IMR-90 (cell line): ENCODE measurements around the gene KLC1. TPM values are rescaled to one million over a fixed set of nuclear protein-coding genes. Genes with fewer than 3 reads are reported as not detected.

Experiments used
- ATAC-seq: fragments of 200-7000 bp; cut with Tn5 transposase; 2 replicates; pipeline ENCODE4 v1.9.1; 2020; ENCODE audit warnings: low read depth, mild to moderate bottlenecking, moderate library complexity
- BruUV-seq: library from RNA; stranded (reverse); fragments of 400-500 nt; replicated peaks from 2 replicates; lab custom pipeline; 2021; lab: Mats Ljungman, UMichigan
- CTCF ChIA-PET: fragments of 300-600 bp; formaldehyde crosslinking; extraction: SDS; loops from one replicate; lab custom pipeline; 2021; ENCODE audit warnings: antibody characterized with exemption; lab: Yijun Ruan, JAX
- POLR2A ChIA-PET: fragments of 300-600 bp; sonication (Branson Sonifier 250); formaldehyde crosslinking; loops from one replicate; lab custom pipeline; 2022; ENCODE audit warnings: antibody characterized with exemption; ENCODE audit not compliant: unreplicated experiment; lab: Charles Lee
- DNase-seq: peaks from one replicate; pipeline ENCODE4 v3.0.0; 2013
- H2AFZ ChIP-seq: replicated peaks from 2 replicates; pipeline ENCODE3; 2013; ENCODE audit warnings: low read length, mild to moderate bottlenecking; ENCODE audit not compliant: poor library complexity
- H2AK5ac ChIP-seq: 2 replicates; pipeline ENCODE4 v1.6.1; 2013; ENCODE audit warnings: low read depth, low read length, inconsistent platforms
- H2AK9ac ChIP-seq: replicated peaks from 2 replicates; pipeline ENCODE3; 2013; ENCODE audit warnings: mild to moderate bottlenecking, low read depth, low read length, moderate library complexity; ENCODE audit not compliant: poor library complexity
- H2BK120ac ChIP-seq: 2 replicates; pipeline ENCODE4 v1.6.1; 2013; ENCODE audit warnings: low read depth, low read length, inconsistent platforms
- H2BK15ac ChIP-seq: 3 replicates; pipeline ENCODE4 v1.6.1; 2013; ENCODE audit warnings: low read depth, low read length, inconsistent platforms
- H2BK20ac ChIP-seq: 2 replicates; pipeline ENCODE4 v1.6.1; 2013; ENCODE audit warnings: low read depth, mild to moderate bottlenecking, inconsistent platforms, low read length, moderate library complexity
- H2BK5ac ChIP-seq: 2 replicates; pipeline ENCODE4 v1.6.1; 2013; ENCODE audit warnings: mild to moderate bottlenecking, low read depth, low read length, inconsistent platforms; ENCODE audit not compliant: poor library complexity, severe bottlenecking
- H3K14ac ChIP-seq: replicated peaks from 2 replicates; pipeline ENCODE4 v1.6.1; 2013; ENCODE audit warnings: low read depth, low read length, inconsistent platforms
- H3K18ac ChIP-seq: 2 replicates; pipeline ENCODE4 v1.6.1; 2013; ENCODE audit warnings: low read depth, low read length, control low read depth
- H3K23ac ChIP-seq: 2 replicates; pipeline ENCODE4 v1.6.1; 2013; ENCODE audit warnings: low read depth, low read length, inconsistent platforms
- H3K27ac ChIP-seq: 2 replicates; pipeline ENCODE4 v1.5.1; 2013; ENCODE audit warnings: mild to moderate bottlenecking, control low read depth, low read length; ENCODE audit not compliant: insufficient read depth
- H3K27me3 ChIP-seq: 2 replicates; pipeline ENCODE4 v1.6.1; 2013; ENCODE audit warnings: low read length; ENCODE audit not compliant: control insufficient read depth, insufficient read depth
- H3K36me3 ChIP-seq: 2 replicates; pipeline ENCODE4 v1.6.1; 2013; ENCODE audit warnings: low read length, mixed read lengths; ENCODE audit not compliant: control insufficient read depth, insufficient read depth
- H3K4ac ChIP-seq: 2 replicates; pipeline ENCODE4 v1.6.1; 2013; ENCODE audit warnings: low read depth, low read length, inconsistent platforms
- H3K4me1 ChIP-seq: 2 replicates; pipeline ENCODE4 v1.6.1; 2013; ENCODE audit warnings: low read length, mixed read lengths; ENCODE audit not compliant: control insufficient read depth, insufficient read depth
- H3K4me2 ChIP-seq: 2 replicates; pipeline ENCODE4 v1.6.1; 2013; ENCODE audit warnings: low read depth, mild to moderate bottlenecking, control low read depth, low read length, moderate library complexity
- H3K4me3 ChIP-seq: 2 replicates; pipeline ENCODE4 v1.5.1; 2013; ENCODE audit warnings: low read depth, mild to moderate bottlenecking, control low read depth, low read length, moderate library complexity; ENCODE audit not compliant: insufficient read depth
- H3K56ac ChIP-seq: 2 replicates; pipeline ENCODE4 v1.6.1; 2013; ENCODE audit warnings: low read length, inconsistent platforms; ENCODE audit not compliant: insufficient read depth; ENCODE audit errors: extremely low read depth
- H3K79me1 ChIP-seq, 2 experiments: 2 replicates each; pipeline ENCODE4 v1.6.1; 2013; ENCODE audit warnings: low read length in 2 of 2, inconsistent platforms in 1 of 2, low read depth in 1 of 2
- H3K9ac ChIP-seq: 2 replicates; pipeline ENCODE4 v1.6.1; 2013; ENCODE audit warnings: low read depth, low read length, control low read depth
- H3K9me1 ChIP-seq: 2 replicates; pipeline ENCODE4 v1.6.1; 2013; ENCODE audit warnings: low read length, inconsistent platforms; ENCODE audit not compliant: insufficient read depth
- H3K9me3 ChIP-seq: 2 replicates; pipeline ENCODE4 v1.6.1; 2013; ENCODE audit warnings: low read length; ENCODE audit not compliant: control insufficient read depth, insufficient read depth
- H4K20me1 ChIP-seq: 2 replicates; pipeline ENCODE4 v1.6.1; 2013; ENCODE audit warnings: low read length, inconsistent platforms; ENCODE audit not compliant: insufficient read depth
- H4K5ac ChIP-seq: 2 replicates; pipeline ENCODE4 v1.6.1; 2013; ENCODE audit warnings: mild to moderate bottlenecking, low read depth, low read length, control low read depth
- H4K8ac ChIP-seq, 2 experiments: 2 replicates each; pipeline ENCODE4 v1.6.1; 2013; ENCODE audit warnings: low read depth in 2 of 2, low read length in 2 of 2, control low read depth in 1 of 2, inconsistent platforms in 1 of 2
- H4K91ac ChIP-seq: 2 replicates; pipeline ENCODE4 v1.6.1; 2013; ENCODE audit warnings: low read depth, low read length, inconsistent platforms; ENCODE audit not compliant: insufficient read depth
- CEBPB ChIP-seq: IDR thresholded peaks from 2 replicates; pipeline ENCODE4 v1.6.1; 2012; ENCODE audit warnings: low read depth, low read length, improper control_type of control experiment
- CHD1 ChIP-seq: IDR thresholded peaks from 2 replicates; pipeline ENCODE4 v1.6.1; 2012; ENCODE audit warnings: low read depth, low read length, improper control_type of control experiment
- MXI1 ChIP-seq: IDR thresholded peaks from 2 replicates; pipeline ENCODE4 v1.6.1; 2012; ENCODE audit warnings: low read depth, mild to moderate bottlenecking, low read length, moderate library complexity, borderline replicate concordance
- NFE2L2 ChIP-seq: fragments of 150-350 bp; IDR thresholded peaks from 2 replicates; pipeline ENCODE4 v1.6.1; 2016; ENCODE audit warnings: low read depth, mild to moderate bottlenecking, low read length
- RAD21 ChIP-seq: IDR thresholded peaks from 2 replicates; pipeline ENCODE4 v1.6.1; 2012; ENCODE audit warnings: low read length, improper control_type of control experiment
- RCOR1 ChIP-seq: IDR thresholded peaks from 2 replicates; pipeline ENCODE4 v1.6.1; 2012; ENCODE audit warnings: mild to moderate bottlenecking, low read length, improper control_type of control experiment; ENCODE audit not compliant: insufficient replicate concordance
- RFX5 ChIP-seq: IDR thresholded peaks from 2 replicates; pipeline ENCODE4 v1.8.0; 2012; ENCODE audit warnings: low read depth, mild to moderate bottlenecking, low read length, moderate library complexity
- SMC3 ChIP-seq: fragments of 150-350 bp; IDR thresholded peaks from 2 replicates; pipeline ENCODE4 v1.6.1; 2016; ENCODE audit warnings: low read depth, mild to moderate bottlenecking, antibody characterized with exemption, low read length, moderate library complexity
- WGBS, 2 experiments: methylation state at CpG; one replicate each; pipeline versions ENCODE4 v1.1.5 to v1.1.7; 2013; ENCODE audit warnings: missing lambda C conversion rate in 2 of 2; ENCODE audit not compliant: insufficient read length in 1 of 2; ENCODE audit errors: extremely low coverage in 2 of 2; 5-methylcytosine and 5-hydroxymethylcytosine counted together
- dilution Hi-C: fragments of 300-500 bp; cut with HindIII; formaldehyde crosslinking; loops from one replicate; pipeline ENCODE4 v1.14.3; 2018; ENCODE audit warnings: low sequenced_read_pairs; ENCODE audit not compliant: unreplicated experiment
- in situ Hi-C: fragments of 300-500 bp; cut with MboI; formaldehyde crosslinking; loops from 3 replicates; pipeline ENCODE4 v1.14.3; 2019; ENCODE audit warnings: low sequenced_read_pairs, inconsistent platforms, mixed read lengths
- intact Hi-C: fragments of 100-400 bp; cut with micrococcal nuclease; formaldehyde crosslinking; loops from 2 replicates; pipeline ENCODE4 v1.10.0; 2022
- polyA plus RNA-seq, 3 experiments: library from polyadenylated mRNA; depleted of rRNA; stranded (reverse); fragments of >200 nt; gene quantifications; 2 replicates each; pipeline ENCODE4 v1.2.3, GENCODE V29; 2012; ENCODE audit warnings: low replicate concordance in 1 of 3
- total RNA-seq: library from RNA; depleted of rRNA; stranded (reverse); fragments of >200 nt; gene quantifications from 2 replicates; pipeline ENCODE4 v1.2.3, GENCODE V29; 2012
- TF ChIP-seq, protein P1 (sequence below): fragments of 150-350 bp; IDR thresholded peaks from 2 replicates; pipeline ENCODE4 v1.6.1; 2016; ENCODE audit warnings: low read depth, mild to moderate bottlenecking, low read length, moderate library complexity, borderline replicate concordance
- TF ChIP-seq, protein P2 (sequence below): fragments of 150-350 bp; IDR thresholded peaks from 2 replicates; pipeline ENCODE4 v1.6.1; 2017; ENCODE audit warnings: mild to moderate bottlenecking, antibody characterized with exemption, low read length, low read depth
- TF ChIP-seq, protein P3 (sequence below): conservative IDR thresholded peaks from 2 replicates; pipeline ENCODE4 v1.5.1; 2012; ENCODE audit warnings: mild to moderate bottlenecking, low read depth, low read length, improper control_type of control experiment

The KLC1 gene
- total and polyA plus RNA-seq, 2 of the 4 experiments (the other 2 are of a cell fraction) = 101 to 157 TPM

DNA sequence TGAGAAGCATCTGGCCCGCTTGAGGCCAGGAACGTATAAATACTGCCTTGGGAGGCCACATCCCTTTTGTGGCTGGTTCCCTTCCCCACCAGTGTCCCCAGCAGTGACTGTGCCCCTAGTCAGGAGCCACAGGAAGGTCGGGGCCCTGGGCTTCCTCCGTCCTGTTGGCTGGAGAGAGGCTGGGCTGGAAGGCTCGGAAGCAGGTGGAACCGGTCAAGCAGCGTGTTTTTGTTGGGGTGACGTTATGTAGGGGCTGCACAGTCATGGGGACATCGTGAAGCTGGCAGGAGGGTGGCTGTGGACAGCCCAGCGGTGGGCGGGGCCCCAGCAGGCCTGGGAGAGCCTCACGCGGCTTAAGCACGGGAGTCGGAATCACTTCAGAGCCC, 76.1 kb downstream of the KLC1 start:
- no peak overlapping the region for H3K14ac ChIP-seq
- no peak overlapping the region for H2BK120ac ChIP-seq
- no TSS peak for BruUV-seq
- no peak overlapping the region for H2AK9ac ChIP-seq
- 69% methylated on average over 4 of the region's 15 CpGs; no CpG with 5 or more reads in 1 of the 2 experiments for WGBS, 2 experiments
- peaks cover 13 to 63% of the 10 kb centered on the region in 2 experiments; a peak in 2 of 4 replicates for H3K79me1 ChIP-seq
- ChIA-PET CTCF (no interaction called here), POLR2A (no interaction called here)
- in situ Hi-C loops (no loop called here), dilution Hi-C loops (no loop called here), intact Hi-C loops (no loop called here)
- no peak overlapping the region for H2BK20ac ChIP-seq
- no peak overlapping the region for H3K4me3 ChIP-seq
- no peak overlapping the region for H3K4ac ChIP-seq
- H2BK15ac ChIP-seq = no peak overlapping the region
- no peak overlapping the region for H3K4me2 ChIP-seq
- no peak overlapping the region for H4K5ac ChIP-seq
- H4K91ac ChIP-seq = no peak overlapping the region
- H2AFZ ChIP-seq = no peak overlapping the region
- no peak overlapping the region for H3K27ac ChIP-seq
- H3K9ac ChIP-seq = no peak overlapping the region
- H3K4me1 ChIP-seq = no peaks in the 10 kb centered on the region
- no peaks in the 10 kb centered on the region for H3K27me3 ChIP-seq
- no peak overlapping the region for H2AK5ac ChIP-seq
- H4K20me1 ChIP-seq = peaks cover 24% of the 10 kb centered on the region
- H3K23ac ChIP-seq = no peak overlapping the region
- ATAC-seq (no peak), DNase-seq (no peak)
- H2BK5ac ChIP-seq = no peak overlapping the region
- H3K9me1 ChIP-seq = no peaks in the 10 kb centered on the region
- peaks cover 66% of the 10 kb centered on the region for H3K36me3 ChIP-seq
- H3K18ac ChIP-seq = no peak overlapping the region
- H3K56ac ChIP-seq = no peak overlapping the region
- no peaks in the 10 kb centered on the region for H3K9me3 ChIP-seq
- TF ChIP-seq RAD21 = no peak
- TF ChIP-seq MXI1 = no peak
- TF ChIP-seq, protein P1, sequence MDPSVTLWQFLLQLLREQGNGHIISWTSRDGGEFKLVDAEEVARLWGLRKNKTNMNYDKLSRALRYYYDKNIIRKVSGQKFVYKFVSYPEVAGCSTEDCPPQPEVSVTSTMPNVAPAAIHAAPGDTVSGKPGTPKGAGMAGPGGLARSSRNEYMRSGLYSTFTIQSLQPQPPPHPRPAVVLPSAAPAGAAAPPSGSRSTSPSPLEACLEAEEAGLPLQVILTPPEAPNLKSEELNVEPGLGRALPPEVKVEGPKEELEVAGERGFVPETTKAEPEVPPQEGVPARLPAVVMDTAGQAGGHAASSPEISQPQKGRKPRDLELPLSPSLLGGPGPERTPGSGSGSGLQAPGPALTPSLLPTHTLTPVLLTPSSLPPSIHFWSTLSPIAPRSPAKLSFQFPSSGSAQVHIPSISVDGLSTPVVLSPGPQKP = no peak
- no peak for TF ChIP-seq CEBPB
- no peak for TF ChIP-seq CHD1
- TF ChIP-seq, protein P2, sequence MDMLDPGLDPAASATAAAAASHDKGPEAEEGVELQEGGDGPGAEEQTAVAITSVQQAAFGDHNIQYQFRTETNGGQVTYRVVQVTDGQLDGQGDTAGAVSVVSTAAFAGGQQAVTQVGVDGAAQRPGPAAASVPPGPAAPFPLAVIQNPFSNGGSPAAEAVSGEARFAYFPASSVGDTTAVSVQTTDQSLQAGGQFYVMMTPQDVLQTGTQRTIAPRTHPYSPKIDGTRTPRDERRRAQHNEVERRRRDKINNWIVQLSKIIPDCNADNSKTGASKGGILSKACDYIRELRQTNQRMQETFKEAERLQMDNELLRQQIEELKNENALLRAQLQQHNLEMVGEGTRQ = no peak
- no peak for TF ChIP-seq RCOR1
- TF ChIP-seq, protein P3, sequence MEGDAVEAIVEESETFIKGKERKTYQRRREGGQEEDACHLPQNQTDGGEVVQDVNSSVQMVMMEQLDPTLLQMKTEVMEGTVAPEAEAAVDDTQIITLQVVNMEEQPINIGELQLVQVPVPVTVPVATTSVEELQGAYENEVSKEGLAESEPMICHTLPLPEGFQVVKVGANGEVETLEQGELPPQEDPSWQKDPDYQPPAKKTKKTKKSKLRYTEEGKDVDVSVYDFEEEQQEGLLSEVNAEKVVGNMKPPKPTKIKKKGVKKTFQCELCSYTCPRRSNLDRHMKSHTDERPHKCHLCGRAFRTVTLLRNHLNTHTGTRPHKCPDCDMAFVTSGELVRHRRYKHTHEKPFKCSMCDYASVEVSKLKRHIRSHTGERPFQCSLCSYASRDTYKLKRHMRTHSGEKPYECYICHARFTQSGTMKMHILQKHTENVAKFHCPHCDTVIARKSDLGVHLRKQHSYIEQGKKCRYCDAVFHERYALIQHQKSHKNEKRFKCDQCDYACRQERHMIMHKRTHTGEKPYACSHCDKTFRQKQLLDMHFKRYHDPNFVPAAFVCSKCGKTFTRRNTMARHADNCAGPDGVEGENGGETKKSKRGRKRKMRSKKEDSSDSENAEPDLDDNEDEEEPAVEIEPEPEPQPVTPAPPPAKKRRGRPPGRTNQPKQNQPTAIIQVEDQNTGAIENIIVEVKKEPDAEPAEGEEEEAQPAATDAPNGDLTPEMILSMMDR = no peak
- no peak for TF ChIP-seq SMC3
- TF ChIP-seq NFE2L2 = no peak
- no peak for TF ChIP-seq RFX5
- H4K8ac ChIP-seq = no peak overlapping the region
